Bronchial epithelial cell (primary cell): ENCODE results near the gene MRPL53. TPM values are rescaled to one million over a fixed set of nuclear protein-coding genes. Genes with fewer than 3 reads are reported as not detected.

ENCODE experiments used
- DNase-seq: peaks from one replicate; pipeline ENCODE4 v3.0.0-alpha.2; 2010; ENCODE audit warnings: low read depth
- FAIRE-seq: peaks from 2 replicates; lab custom pipeline; 2011; peaks lifted over from hg19 to GRCh38; lab: Jason Lieb, UNC
- H3K27me3 ChIP-seq: 2 replicates; pipeline ENCODE4 v1.5.1; 2011; ENCODE audit warnings: low read length; ENCODE audit not compliant: control insufficient read depth, insufficient read depth
- H3K36me3 ChIP-seq: 2 replicates; pipeline ENCODE4 v1.5.1; 2011; ENCODE audit warnings: low read length; ENCODE audit not compliant: control insufficient read depth, insufficient read depth
- H3K4me3 ChIP-seq: 2 replicates; pipeline ENCODE4 v1.5.1; 2011; ENCODE audit warnings: mild to moderate bottlenecking, low read depth, low read length, control low read depth
- CTCF ChIP-seq: IDR thresholded peaks from 2 replicates; pipeline ENCODE4 v1.5.1; 2011; ENCODE audit warnings: mild to moderate bottlenecking, moderate library complexity, low read length, control low read depth, inconsistent platforms; ENCODE audit not compliant: insufficient read depth, severe bottlenecking
- total RNA-seq: library from RNA; depleted of rRNA; stranded (reverse); fragments of >200 nt; gene quantifications from 2 replicates; pipeline ENCODE4 v1.2.1, GENCODE V29; 2014

Gene MRPL53
- total RNA-seq, 1 donor from 2014 or later: 57.9 TPM

GRCh38 chr2:74513605-74514367, 41.3 kb upstream of the MRPL53 start:
- DNase-seq: no peak
- H3K27me3 ChIP-seq: peaks cover 44% of the 10 kb centered on the region
- no peak for FAIRE-seq
- no peak for TF ChIP-seq CTCF
- H3K36me3 ChIP-seq: no peaks in the 10 kb centered on the region
- H3K4me3 ChIP-seq: no peak overlapping the region

GRCh38 chr2:74512744-74513604, 40.5 kb upstream of the MRPL53 start:
- peaks cover 44% of the 10 kb centered on the region for H3K27me3 ChIP-seq
- no peak for FAIRE-seq
- TF ChIP-seq CTCF: no peak
- H3K4me3 ChIP-seq: no peak overlapping the region
- no peak for DNase-seq
- H3K36me3 ChIP-seq: no peaks in the 10 kb centered on the region

GRCh38 chr2:74511104-74511989, 38.9 kb upstream of the MRPL53 start:
- H3K36me3 ChIP-seq: no peaks in the 10 kb centered on the region
- no peak overlapping the region for H3K4me3 ChIP-seq
- no peak for TF ChIP-seq CTCF
- FAIRE-seq: no peak
- no peak for DNase-seq
- peaks cover 44% of the 10 kb centered on the region for H3K27me3 ChIP-seq

- DNase-seq (no peak), FAIRE-seq (no peak)
- no peak for TF ChIP-seq CTCF
- no peak overlapping the region for H3K4me3 ChIP-seq
- peaks cover 37% of the 10 kb centered on the region for H3K27me3 ChIP-seq
- H3K36me3 ChIP-seq: peaks cover 6% of the 10 kb centered on the region
These were observed 37.8 kb upstream of the MRPL53 start for GRCh38 chr2:74510272-74510671.

- peak overlapping the region; percentile 70 for H3K4me3 ChIP-seq
- no peak for FAIRE-seq
These were observed 35.5 kb upstream of the MRPL53 start for GRCh38 chr2:74507926-74508520.

More at GRCh38 chr2:74507926-74508520, 35.5 kb upstream of the MRPL53 start:
- peaks cover 18% of the 10 kb centered on the region for H3K27me3 ChIP-seq
- no peak for TF ChIP-seq CTCF
- H3K36me3 ChIP-seq: peaks cover 7% of the 10 kb centered on the region
- peak; percentile 25 for DNase-seq
